SJCRH30 (cell line): ENCODE data around the gene METTL14. TPM values are rescaled to one million over a fixed set of nuclear protein-coding genes. Genes with fewer than 3 reads are reported as not detected.

Experiments used
- DNase-seq, 2 experiments: peaks; one replicate each; pipeline ENCODE4 v3.0.0-alpha.2; 2015 to 2020
- H3K27ac ChIP-seq: fragments of 250-450 bp; sonication (Bioruptor Pico); 2 replicates; pipeline ENCODE4 v1.5.1; 2020; ENCODE audit warnings: mild to moderate bottlenecking, moderate library complexity
- H3K27me3 ChIP-seq: fragments of 250-450 bp; sonication (Bioruptor Pico); 2 replicates; pipeline ENCODE4 v1.5.1; 2020; ENCODE audit warnings: mild to moderate bottlenecking, moderate library complexity
- H3K36me3 ChIP-seq: fragments of 250-450 bp; sonication (Bioruptor Pico); 2 replicates; pipeline ENCODE4 v1.5.1; 2020; ENCODE audit warnings: mild to moderate bottlenecking, moderate library complexity
- H3K4me1 ChIP-seq: fragments of 250-450 bp; sonication (Bioruptor Pico); 2 replicates; pipeline ENCODE4 v1.5.1; 2020; ENCODE audit warnings: mild to moderate bottlenecking, moderate library complexity
- H3K4me3 ChIP-seq: fragments of 250-450 bp; sonication (Bioruptor Pico); 2 replicates; pipeline ENCODE4 v1.5.1; 2020; ENCODE audit warnings: mild to moderate bottlenecking, moderate library complexity
- H3K9me3 ChIP-seq: fragments of 250-450 bp; sonication (Bioruptor Pico); replicated peaks from 2 replicates; pipeline ENCODE4 v1.5.1; 2020; ENCODE audit warnings: mild to moderate bottlenecking, moderate library complexity
- total RNA-seq: library from RNA; depleted of rRNA; stranded (reverse); fragments of >200 nt; shearing (Covaris generic); gene quantifications from 2 replicates; pipeline ENCODE4 v1.2.3, GENCODE V29; 2014; rRNA removed

The METTL14 gene
- total RNA-seq, 1 experiment from 2014 or later = 39.5 TPM

- no peak for DNase-seq
- peaks cover 10% of the 10 kb centered on the region; the same call in 1 of the 2 replicates for H3K36me3 ChIP-seq
- H3K27ac ChIP-seq = no peak overlapping the region
- no peaks in the 10 kb centered on the region for H3K9me3 ChIP-seq
- peaks cover 26% of the 10 kb centered on the region for H3K4me1 ChIP-seq
- no peaks in the 10 kb centered on the region for H3K27me3 ChIP-seq
- H3K4me3 ChIP-seq = no peak overlapping the region
These were observed 74.9 kb downstream of the METTL14 start for GRCh38 chr4:118760092-118760491.

DNA sequence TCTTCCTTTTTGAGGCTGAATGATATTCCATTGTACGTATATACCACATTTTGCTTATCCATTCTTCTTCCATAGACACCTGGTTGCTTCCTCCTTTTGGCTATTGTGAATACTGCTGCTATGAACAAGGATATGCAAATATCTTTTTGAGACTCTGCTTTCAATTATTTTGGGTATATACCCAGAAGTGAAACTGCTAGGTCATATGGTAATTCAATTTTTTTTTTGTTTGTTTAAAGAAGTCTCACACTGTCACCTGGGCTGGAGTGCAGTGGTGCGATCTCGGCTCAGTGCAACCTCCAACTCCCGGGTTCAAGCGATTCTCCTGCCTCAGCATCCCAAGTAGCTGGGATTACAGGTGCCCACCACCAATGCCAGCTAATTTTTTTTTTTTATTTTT, 75.3 kb downstream of the METTL14 start:
- H3K4me1 ChIP-seq = peaks cover 30% of the 10 kb centered on the region
- peaks cover 10% of the 10 kb centered on the region; the same call in 1 of the 2 replicates for H3K36me3 ChIP-seq
- no peak overlapping the region for H3K27ac ChIP-seq
- no peak for DNase-seq
- no peaks in the 10 kb centered on the region for H3K27me3 ChIP-seq
- no peak overlapping the region for H3K4me3 ChIP-seq
- H3K9me3 ChIP-seq = no peaks in the 10 kb centered on the region

- Histone ChIP-seq H3K27ac (no peak overlapping the region), H3K4me3 (no peak overlapping the region), H3K36me3 (peaks cover 13% of the 10 kb centered on the region; the same call in 1 of the 2 replicates), H3K9me3 (no peaks in the 10 kb centered on the region), H3K27me3 (no peaks in the 10 kb centered on the region), H3K4me1 (peaks cover 33% of the 10 kb centered on the region)
- no peak for DNase-seq
These were observed 76.3 kb downstream of the METTL14 start for GRCh38 chr4:118761397-118762016.

DNA sequence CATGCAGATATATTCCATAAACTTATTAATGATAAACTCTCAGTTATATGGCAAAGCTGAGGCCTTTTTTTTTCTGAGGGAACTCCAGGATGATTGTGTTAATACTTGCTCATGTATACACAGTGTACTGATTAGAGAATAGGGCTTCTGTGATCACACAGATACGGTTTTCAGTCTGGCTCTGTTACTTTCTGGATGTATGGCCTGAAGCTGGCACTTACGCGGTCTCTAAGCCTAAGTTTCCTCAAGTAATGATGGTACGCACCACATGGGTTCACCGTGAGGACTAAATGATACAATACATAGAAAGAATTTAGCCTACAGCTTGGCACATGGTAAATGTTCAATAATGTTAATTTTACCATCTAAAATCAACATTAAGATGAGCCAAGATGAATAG, 77.0 kb downstream of the METTL14 start:
- Histone ChIP-seq H3K27ac (no peak overlapping the region), H3K4me1 (peaks cover 30% of the 10 kb centered on the region), H3K36me3 (peaks cover 13% of the 10 kb centered on the region; the same call in 1 of the 2 replicates), H3K9me3 (no peaks in the 10 kb centered on the region), H3K27me3 (no peaks in the 10 kb centered on the region), H3K4me3 (no peak overlapping the region)
- DNase-seq = no peak

DNA sequence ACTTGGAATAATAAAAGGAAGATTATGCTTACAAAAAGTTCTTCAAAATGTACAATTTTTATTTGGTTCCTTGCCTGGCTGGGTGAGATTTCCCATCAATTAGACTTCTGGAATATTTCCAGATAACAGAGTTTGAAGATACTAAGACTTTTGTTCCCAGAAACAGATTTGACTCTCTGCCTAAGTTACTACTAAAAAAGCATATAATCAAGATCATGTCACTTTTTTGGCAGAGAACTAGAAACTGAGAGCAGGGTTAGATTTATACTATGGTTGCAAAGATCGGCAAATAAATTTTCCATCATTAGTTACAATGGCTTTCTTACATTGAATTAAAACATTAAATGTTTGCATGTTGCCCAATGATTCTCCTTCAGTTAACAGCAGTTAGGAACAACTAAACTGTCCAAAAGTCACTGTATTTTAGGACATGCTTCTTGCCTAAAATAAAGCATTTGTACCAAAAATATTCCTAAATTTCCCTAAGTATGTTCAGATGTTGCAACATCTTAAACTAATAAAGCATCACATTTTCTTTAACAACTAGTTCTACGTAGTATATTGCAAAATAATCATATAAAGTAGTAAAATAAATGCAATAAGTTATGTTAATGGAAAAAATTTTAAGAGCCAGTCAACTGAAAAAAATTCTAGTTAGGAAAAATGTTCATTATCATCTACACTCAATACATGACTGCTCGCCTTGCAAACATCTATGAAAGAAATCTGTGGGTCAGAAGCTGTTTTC, 77.7 kb downstream of the METTL14 start:
- H3K36me3 ChIP-seq = peaks cover 13% of the 10 kb centered on the region; the same call in 1 of the 2 replicates
- peaks cover 22% of the 10 kb centered on the region for H3K4me1 ChIP-seq
- no peak overlapping the region for H3K27ac ChIP-seq
- H3K4me3 ChIP-seq = no peak overlapping the region
- no peaks in the 10 kb centered on the region for H3K27me3 ChIP-seq
- H3K9me3 ChIP-seq = no peaks in the 10 kb centered on the region
- DNase-seq = no peak

Other genes with a start within 250 kb of the METTL14 start
- gene SEC24D, start 150.7 kb downstream of the METTL14 start, total RNA-seq = 23.6 and 25.9 TPM in 2 replicates
- 8.5 and 9.2 TPM in 2 replicates for gene SYNPO2, start 203.5 kb downstream of the METTL14 start, total RNA-seq